Measurements from ENCODE around the gene PCSK2.

DNA sequence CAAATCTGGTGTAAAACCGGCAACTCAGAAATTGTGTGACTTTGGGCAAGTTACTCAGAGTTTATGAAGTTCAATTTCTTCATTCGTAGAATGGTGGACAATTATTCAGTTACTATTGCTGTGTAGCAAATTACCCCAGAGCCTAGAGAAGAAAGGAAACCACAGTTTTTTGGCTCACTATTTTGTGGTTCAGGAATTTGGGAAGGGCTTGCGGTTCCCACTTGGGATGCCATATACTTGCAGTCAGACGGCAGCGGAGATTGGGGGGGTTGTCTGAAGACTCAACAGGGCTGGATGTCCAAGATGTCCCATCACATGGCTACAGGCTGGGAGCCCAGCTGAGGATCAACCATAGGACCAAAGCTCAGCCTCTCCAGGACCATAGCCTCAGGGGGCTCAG is 108.1 kb downstream of the PCSK2 start:
- TF ChIP-seq CTCF (conservative IDR thresholded peaks at IDR 0.05; ENCODE audit: low read length), result no peak
- TF ChIP-seq EZH2phosphoT487 (IDR thresholded peaks at IDR 0.05; ENCODE audit: borderline replicate concordance, low read depth, low read length), result no peak
